Gastrocnemius medialis (tissue), 4 donors: ENCODE results near the gene CLASP1. TPM values are rescaled to one million over a fixed set of nuclear protein-coding genes. Genes with fewer than 3 reads are reported as not detected.
"Not testable (repeated sequence)": the region's sequence is repeated elsewhere in the genome, so short reads cannot be mapped to it uniquely, and the experiment has no call there.

Experiments used
- ATAC-seq, 2 donors: fragments of 150-250 bp; one replicate each; pipeline ENCODE4 v1.9.1; 2016
- DNase-seq, 2 donors: peaks; one replicate each; pipeline ENCODE4 v3.0.0-alpha.2; 2019
- H3K27ac ChIP-seq, 4 donors: fragments of 200-600 bp; sonication (generic); 1 replicate in 1 of 4; 2 replicates in 3 of 4; pipeline ENCODE4 v1.5.1; 2016 to 2018; ENCODE audit warnings: mild to moderate bottlenecking in 2 of 4, moderate library complexity in 1 of 4
- H3K27me3 ChIP-seq, 3 donors: fragments of 200-600 bp; sonication (generic) in 2 of 3; 1 replicate in 1 of 3; 2 replicates in 2 of 3; pipeline versions ENCODE4 v1.5.1 to v1.6.0; 2016 to 2019; ENCODE audit warnings: mild to moderate bottlenecking in 1 of 3, moderate library complexity in 1 of 3
- H3K36me3 ChIP-seq, 2 donors: fragments of 200-600 bp; sonication (generic) in 1 of 2; one replicate each; pipeline ENCODE4 v1.5.1; 2017 to 2018
- H3K4me1 ChIP-seq, 2 donors: fragments of 200-600 bp; sonication (generic) in 1 of 2; one replicate each; pipeline ENCODE4 v1.5.1; 2016 to 2017; ENCODE audit warnings: mild to moderate bottlenecking in 2 of 2
- H3K4me3 ChIP-seq, 4 donors: fragments of 200-600 bp; sonication (generic) in 3 of 4; 1 replicate in 1 of 4; 2 replicates in 3 of 4; pipeline ENCODE4 v1.5.1; 2016 to 2019; ENCODE audit warnings: mild to moderate bottlenecking in 2 of 4
- H3K9me3 ChIP-seq, 3 donors: fragments of 200-600 bp; sonication (generic) in 2 of 3; 1 replicate in 1 of 3; 2 replicates in 2 of 3; pipeline ENCODE4 v1.5.1; 2016 to 2019
- POLR2A ChIP-seq, 2 donors: fragments of 450-650 bp; IDR thresholded peaks; one replicate each; pipeline ENCODE4 v1.6.1; 2017; ENCODE audit warnings: antibody characterized with exemption in 2 of 2, mild to moderate bottlenecking in 2 of 2, moderate library complexity in 2 of 2
- in situ Hi-C, 4 donors: fragments of 200-750 bp; cut with MboI; loops; one replicate each; pipeline versions ENCODE4 v1.15.0 to v1.8.0; 2017; ENCODE audit warnings: low sequenced_read_pairs in 4 of 4
- intact Hi-C: fragments of 100-400 bp; cut with DNase I; formaldehyde crosslinking; loops from one replicate; pipeline ENCODE4 v1.15.1; 2023; ENCODE audit warnings: low total_unique reads
- total RNA-seq, 4 donors: library from RNA; depleted of rRNA; stranded (reverse); fragments of >200 nt; gene quantifications; one replicate each; pipeline versions ENCODE4 v1.1.0 to v1.2.3, GENCODE V29; 2016
- TF ChIP-seq, protein P1 (sequence below), 5 experiments: fragments of 450-650 bp in 3 of 5; fragments of 200-600 bp in 2 of 5; sonication (generic) in 2 of 5; IDR thresholded peaks in 4 of 5; conservative IDR thresholded peaks in 1 of 5; 1 replicate in 4 of 5; 2 replicates in 1 of 5; pipeline ENCODE4 v1.5.1; 2016 to 2019; ENCODE audit warnings: antibody characterized with exemption in 5 of 5, mild to moderate bottlenecking in 3 of 5, moderate library complexity in 3 of 5

CLASP1 gene
- total RNA-seq, 4 donors from 2014 or later: 50.1 to 73.9 (median 61.4) TPM

- Histone ChIP-seq H3K27ac (no peak overlapping the region), H3K4me3 (no peak overlapping the region), H3K27me3 (no peaks in the 10 kb centered on the region), H3K4me1 (no peaks in the 10 kb centered on the region), H3K9me3 (peaks cover 0 to 6% (median 0%) of the 10 kb centered on the region in 3 donors), H3K36me3 (no peaks in the 10 kb centered on the region)
- no peak for ATAC-seq
- no peak for DNase-seq
- TF ChIP-seq, protein P1, sequence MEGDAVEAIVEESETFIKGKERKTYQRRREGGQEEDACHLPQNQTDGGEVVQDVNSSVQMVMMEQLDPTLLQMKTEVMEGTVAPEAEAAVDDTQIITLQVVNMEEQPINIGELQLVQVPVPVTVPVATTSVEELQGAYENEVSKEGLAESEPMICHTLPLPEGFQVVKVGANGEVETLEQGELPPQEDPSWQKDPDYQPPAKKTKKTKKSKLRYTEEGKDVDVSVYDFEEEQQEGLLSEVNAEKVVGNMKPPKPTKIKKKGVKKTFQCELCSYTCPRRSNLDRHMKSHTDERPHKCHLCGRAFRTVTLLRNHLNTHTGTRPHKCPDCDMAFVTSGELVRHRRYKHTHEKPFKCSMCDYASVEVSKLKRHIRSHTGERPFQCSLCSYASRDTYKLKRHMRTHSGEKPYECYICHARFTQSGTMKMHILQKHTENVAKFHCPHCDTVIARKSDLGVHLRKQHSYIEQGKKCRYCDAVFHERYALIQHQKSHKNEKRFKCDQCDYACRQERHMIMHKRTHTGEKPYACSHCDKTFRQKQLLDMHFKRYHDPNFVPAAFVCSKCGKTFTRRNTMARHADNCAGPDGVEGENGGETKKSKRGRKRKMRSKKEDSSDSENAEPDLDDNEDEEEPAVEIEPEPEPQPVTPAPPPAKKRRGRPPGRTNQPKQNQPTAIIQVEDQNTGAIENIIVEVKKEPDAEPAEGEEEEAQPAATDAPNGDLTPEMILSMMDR (IDR thresholded peaks at IDR 0.05 in 4 of 5, conservative IDR thresholded peaks at IDR 0.05 in 1 of 5): no peak
- TF ChIP-seq POLR2A (IDR thresholded peaks at IDR 0.05): no peak
- in situ Hi-C loops: no loop called here
- intact Hi-C loops: no loop called here
Observed at GRCh38 chr2:121677855-121678254, 28.6 kb upstream of the CLASP1 start.

DNA sequence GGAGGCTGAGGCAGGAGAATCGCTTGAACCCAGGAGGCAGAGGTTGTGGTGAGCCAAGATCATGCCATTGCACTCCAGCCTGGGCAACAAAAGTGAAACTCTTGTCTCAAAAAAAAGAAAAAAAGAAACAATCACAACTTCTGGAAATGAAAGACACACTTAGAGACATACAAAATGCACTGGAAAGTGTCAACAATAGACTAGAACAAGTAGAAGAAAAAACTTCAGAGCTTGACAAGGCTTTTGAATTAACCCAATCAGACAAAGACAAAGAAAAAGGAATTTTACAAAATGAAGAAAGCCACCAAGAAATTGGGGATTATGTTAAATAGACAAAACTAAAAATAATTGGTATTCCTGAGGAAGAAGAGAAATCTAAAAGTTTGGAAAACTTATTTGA, 22.4 kb upstream of the CLASP1 start:
- H3K27me3 ChIP-seq, intact Hi-C loops, in situ Hi-C loops: not testable (repeated sequence)

GRCh38 chr2:121670181-121670580, 20.9 kb upstream of the CLASP1 start:
- Histone ChIP-seq H3K4me1 (peaks cover 4 to 10% of the 10 kb centered on the region in 2 donors), H3K27me3 (no peaks in the 10 kb centered on the region), H3K9me3 (no peaks in the 10 kb centered on the region), H3K4me3 (no peak overlapping the region), H3K36me3 (no peaks in the 10 kb centered on the region), H3K27ac (no peak overlapping the region)
- TF ChIP-seq, protein P1 (IDR thresholded peaks at IDR 0.05 in 4 of 5, conservative IDR thresholded peaks at IDR 0.05 in 1 of 5): no peak
- no peak for TF ChIP-seq POLR2A (IDR thresholded peaks at IDR 0.05)
- in situ Hi-C loops (no loop called here), intact Hi-C loops (no loop called here)
- no peak for ATAC-seq
- DNase-seq: no peak

More for the DNA sequence above, 22.4 kb upstream of the CLASP1 start:
- DNase-seq, H3K36me3 ChIP-seq, H3K27ac ChIP-seq, H3K4me1 ChIP-seq, H3K9me3 ChIP-seq, H3K4me3 ChIP-seq, ATAC-seq: not testable (repeated sequence)

DNA sequence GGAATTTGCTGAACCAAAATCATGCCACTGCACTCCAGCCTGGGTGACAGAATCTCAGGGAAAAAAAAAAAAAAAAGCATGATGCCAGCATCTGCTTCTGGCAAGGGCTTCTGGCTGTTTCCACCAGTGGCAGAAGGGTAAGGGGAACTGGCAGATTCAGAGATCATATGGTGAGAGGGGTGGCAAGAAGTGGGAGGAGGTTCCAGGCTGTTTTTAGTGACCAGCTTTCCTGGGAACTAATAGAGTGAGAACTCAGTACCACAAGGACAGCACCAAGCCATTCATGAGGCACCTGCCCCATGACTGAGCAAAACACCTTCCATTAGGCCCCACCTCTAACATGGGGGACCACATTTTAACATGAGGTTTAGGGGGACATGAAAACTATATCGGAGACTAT, 18.4 kb upstream of the CLASP1 start:
- in situ Hi-C loops: loop anchor here in 1 of 4 donors (10.0 kb wide), 1 partner anchor 47 kb away; no protein-coding TSS in a partner anchor
- H3K27me3 ChIP-seq: no peaks in the 10 kb centered on the region
- no peak overlapping the region for H3K27ac ChIP-seq
- H3K36me3 ChIP-seq: no peaks in the 10 kb centered on the region
- TF ChIP-seq, protein P1 (IDR thresholded peaks at IDR 0.05 in 4 of 5, conservative IDR thresholded peaks at IDR 0.05 in 1 of 5): no peak
- no peak for TF ChIP-seq POLR2A (IDR thresholded peaks at IDR 0.05)
- peaks cover 4 to 30% of the 10 kb centered on the region in 2 donors for H3K4me1 ChIP-seq
- DNase-seq: no peak
- no peak for ATAC-seq
- H3K9me3 ChIP-seq: no peaks in the 10 kb centered on the region
- no peak overlapping the region for H3K4me3 ChIP-seq
- intact Hi-C loops: loop anchor here (5.0 kb wide), 1 partner anchor 55 kb away; no protein-coding TSS in a partner anchor

DNA sequence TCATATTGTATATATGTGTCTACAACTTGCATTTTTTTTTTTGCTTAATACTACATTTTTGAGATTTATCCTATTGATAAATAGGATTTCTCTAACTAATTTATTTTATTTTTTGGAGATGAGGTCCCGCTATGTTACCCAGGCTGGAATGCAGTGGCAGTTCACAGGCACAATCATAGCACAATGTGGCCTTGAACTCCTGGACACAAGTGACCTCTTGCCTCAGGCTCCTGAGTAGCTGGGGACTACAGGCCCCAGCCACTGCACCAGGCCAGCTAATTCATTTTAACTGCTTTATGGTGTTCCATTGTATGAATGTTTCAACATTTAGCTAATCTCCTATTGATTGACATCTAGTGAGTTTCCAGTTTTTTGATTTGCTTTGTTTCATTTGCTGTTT, 16.8 kb upstream of the CLASP1 start:
- peaks cover 4 to 30% of the 10 kb centered on the region in 2 donors for H3K4me1 ChIP-seq
- no peaks in the 10 kb centered on the region for H3K9me3 ChIP-seq
- ATAC-seq (peak in 1 of 2 donors; percentile 39), DNase-seq (no peak)
- no peaks in the 10 kb centered on the region for H3K27me3 ChIP-seq
- peak overlapping the region; percentile 59 to 76 (median 68) for H3K27ac ChIP-seq
- no peak for TF ChIP-seq POLR2A (IDR thresholded peaks at IDR 0.05)
- TF ChIP-seq, protein P1 (IDR thresholded peaks at IDR 0.05 in 4 of 5, conservative IDR thresholded peaks at IDR 0.05 in 1 of 5): no peak
- no peak overlapping the region for H3K4me3 ChIP-seq
- intact Hi-C loops: loop anchor here (5.0 kb wide), 1 partner anchor 56 kb away; no protein-coding TSS in a partner anchor
- H3K36me3 ChIP-seq: no peaks in the 10 kb centered on the region
- in situ Hi-C loops: loop anchor here in 1 of 4 donors (10.0 kb wide), 1 partner anchor 49 kb away; no protein-coding TSS in a partner anchor
